Spleen (tissue), 11 donors: Measurements from ENCODE around the gene STK40. TPM values are rescaled to one million over a fixed set of nuclear protein-coding genes. Genes with fewer than 3 reads are reported as not detected.
A peak's percentile ranks its signal among the peaks of the same experiment; 100 is the strongest.

Experiments
- DNase-seq: peaks from one replicate; pipeline ENCODE4 v3.0.0-alpha.2; 2020
- H3K27ac ChIP-seq, 8 donors: fragments of 200-600 bp; sonication (generic) in 7 of 8; 1 replicate in 4 of 8; 2 replicates in 4 of 8; pipeline versions ENCODE4 v1.5.0 to v1.8.0; 2016 to 2021; ENCODE audit warnings: inconsistent platforms in 4 of 8, mild to moderate bottlenecking in 4 of 8, moderate library complexity in 1 of 8
- H3K27me3 ChIP-seq, 7 donors: fragments of 200-600 bp; sonication (generic) in 6 of 7; replicated peaks in 1 of 7; 1 replicate in 4 of 7; 2 replicates in 3 of 7; pipeline versions ENCODE4 v1.5.0 to v1.8.0; 2016 to 2021; ENCODE audit warnings: inconsistent platforms in 3 of 7, mild to moderate bottlenecking in 1 of 7
- H3K36me3 ChIP-seq, 6 donors: fragments of 200-600 bp; sonication (generic) in 5 of 6; 1 replicate in 4 of 6; 2 replicates in 2 of 6; pipeline versions ENCODE4 v1.5.0 to v1.8.0; 2016 to 2021; ENCODE audit warnings: inconsistent platforms in 2 of 6
- H3K4me1 ChIP-seq, 6 donors: fragments of 200-600 bp; sonication (generic) in 5 of 6; 1 replicate in 3 of 6; 2 replicates in 3 of 6; pipeline versions ENCODE4 v1.5.0 to v1.8.0; 2016 to 2021; ENCODE audit warnings: inconsistent platforms in 3 of 6
- H3K4me3 ChIP-seq, 8 donors: fragments of 200-600 bp; sonication (generic) in 7 of 8; 1 replicate in 4 of 8; 2 replicates in 4 of 8; pipeline versions ENCODE4 v1.5.0 to v1.8.0; 2016 to 2021; ENCODE audit warnings: inconsistent platforms in 4 of 8, mild to moderate bottlenecking in 4 of 8, moderate library complexity in 2 of 8
- H3K9me3 ChIP-seq, 8 donors: fragments of 200-600 bp; sonication (generic) in 7 of 8; 1 replicate in 4 of 8; 2 replicates in 4 of 8; pipeline versions ENCODE4 v1.5.0 to v1.8.0; 2016 to 2021; ENCODE audit warnings: inconsistent platforms in 4 of 8
- POLR2A ChIP-seq, 3 donors: fragments of 450-650 bp; IDR thresholded peaks; one replicate each; pipeline ENCODE4 v1.5.1; 2017; ENCODE audit warnings: antibody characterized with exemption in 3 of 3, mild to moderate bottlenecking in 1 of 3
- POLR2AphosphoS5 ChIP-seq, 3 donors: sonication (generic); formaldehyde crosslinking; IDR thresholded peaks; one replicate each; pipeline ENCODE4 v1.5.1; 2017; ENCODE audit warnings: antibody characterized with exemption in 3 of 3
- WGBS, 5 donors: extraction: QIAGEN DNeasy Blood & Tissue Kit in 3 of 5; methylation state at CpG; one replicate each; pipeline versions ENCODE4 v1.1.5 to v1.1.7; 2013 to 2018; 5-methylcytosine and 5-hydroxymethylcytosine counted together
- intact Hi-C: fragments of 100-400 bp; cut with DNase I; formaldehyde crosslinking; loops from one replicate; pipeline ENCODE4 v1.15.0; 2023; ENCODE audit warnings: low total_unique reads
- polyA plus RNA-seq, 3 donors: library from polyadenylated mRNA; stranded (reverse); fragments of 200-250 nt; gene quantifications; one replicate each; pipeline ENCODE4 v1.2.1, GENCODE V29; 2013
- total RNA-seq, 7 donors: library from RNA; depleted of rRNA in 3 of 7; stranded (reverse); fragments of >200 nt in 3 of 7; fragmentation: NEBNext Ultra II Directional in 4 of 7; extraction: Animal tissue kit (Norgen Biotek cat#: 25700) in 4 of 7; gene quantifications; one replicate each; pipeline versions ENCODE4 v1.1.0 to v1.2.1, GENCODE V29; 2016 to 2021
- TF ChIP-seq, protein P1 (sequence below), 11 experiments: fragments of 200-600 bp in 7 of 11; fragments of 450-650 bp in 4 of 11; sonication (generic) in 4 of 11; IDR thresholded peaks in 8 of 11; conservative IDR thresholded peaks in 3 of 11; 1 replicate in 7 of 11; 2 replicates in 4 of 11; pipeline versions ENCODE4 v1.4.0 to v1.8.0; 2016 to 2021; ENCODE audit warnings: antibody characterized with exemption in 11 of 11, inconsistent platforms in 4 of 11, mild to moderate bottlenecking in 1 of 11
- donor health status: healthy with polysubstance abuse.
- donor health status: DM: no; HTN: no; CAD: no; lungs with moderate emphysema.
- donor health status: DM: no; HTN: no; CAD: no.
- donor health status: Bipolar disorder and iron deficiency.
- donor health status: healthy.
- donor health status: DM: no; HTN: no; CAD: no.
- donor health status: DM: yes; HTN: yes; CAD: no.

Gene STK40
- total and polyA plus RNA-seq, 10 donors = 13.7 to 79.2 (median 48.9) TPM

GRCh38 chr1:36421649-36422048 lies 35.9 kb upstream of the STK40 start:
- H3K4me3 ChIP-seq = no peak overlapping the region
- H3K9me3 ChIP-seq = no peaks in the 10 kb centered on the region
- peaks cover 4 to 31% (median 13%) of the 10 kb centered on the region in 6 donors for H3K4me1 ChIP-seq
- no peaks in the 10 kb centered on the region for H3K27me3 ChIP-seq
- WGBS, 5 donors = 86 to 91% (median 88%) methylated on average over 7 of the region's 7 CpGs
- intact Hi-C loops = no loop called here
- peaks cover 0 to 9% (median 2%) of the 10 kb centered on the region in 6 donors for H3K36me3 ChIP-seq
- peak overlapping the region in 2 of 8 donors; percentile 61 to 75 for H3K27ac ChIP-seq
- TF ChIP-seq POLR2A (IDR thresholded peaks at IDR 0.05) (no peak), POLR2AphosphoS5 (IDR thresholded peaks at IDR 0.05) (no peak)
- TF ChIP-seq, protein P1, sequence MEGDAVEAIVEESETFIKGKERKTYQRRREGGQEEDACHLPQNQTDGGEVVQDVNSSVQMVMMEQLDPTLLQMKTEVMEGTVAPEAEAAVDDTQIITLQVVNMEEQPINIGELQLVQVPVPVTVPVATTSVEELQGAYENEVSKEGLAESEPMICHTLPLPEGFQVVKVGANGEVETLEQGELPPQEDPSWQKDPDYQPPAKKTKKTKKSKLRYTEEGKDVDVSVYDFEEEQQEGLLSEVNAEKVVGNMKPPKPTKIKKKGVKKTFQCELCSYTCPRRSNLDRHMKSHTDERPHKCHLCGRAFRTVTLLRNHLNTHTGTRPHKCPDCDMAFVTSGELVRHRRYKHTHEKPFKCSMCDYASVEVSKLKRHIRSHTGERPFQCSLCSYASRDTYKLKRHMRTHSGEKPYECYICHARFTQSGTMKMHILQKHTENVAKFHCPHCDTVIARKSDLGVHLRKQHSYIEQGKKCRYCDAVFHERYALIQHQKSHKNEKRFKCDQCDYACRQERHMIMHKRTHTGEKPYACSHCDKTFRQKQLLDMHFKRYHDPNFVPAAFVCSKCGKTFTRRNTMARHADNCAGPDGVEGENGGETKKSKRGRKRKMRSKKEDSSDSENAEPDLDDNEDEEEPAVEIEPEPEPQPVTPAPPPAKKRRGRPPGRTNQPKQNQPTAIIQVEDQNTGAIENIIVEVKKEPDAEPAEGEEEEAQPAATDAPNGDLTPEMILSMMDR (IDR thresholded peaks at IDR 0.05 in 8 of 11, conservative IDR thresholded peaks at IDR 0.05 in 3 of 11) = no peak
- no peak for DNase-seq

- peaks cover 0 to 9% (median 2%) of the 10 kb centered on the region in 6 donors for H3K36me3 ChIP-seq
- H3K9me3 ChIP-seq = no peaks in the 10 kb centered on the region
- peaks cover 4 to 31% (median 13%) of the 10 kb centered on the region in 6 donors for H3K4me1 ChIP-seq
- H3K27ac ChIP-seq = peak overlapping the region in 7 of 8 donors; percentile 12 to 75 (median 58)
- no peaks in the 10 kb centered on the region for H3K27me3 ChIP-seq
- no peak overlapping the region for H3K4me3 ChIP-seq
- DNase-seq = peak; percentile 96
- TF ChIP-seq POLR2AphosphoS5 (IDR thresholded peaks at IDR 0.05) (peak in 2 of 3 donors; percentile 72 to 79), POLR2A (IDR thresholded peaks at IDR 0.05) (no peak)
- TF ChIP-seq, protein P1 (IDR thresholded peaks at IDR 0.05 in 8 of 11, conservative IDR thresholded peaks at IDR 0.05 in 3 of 11) = peak; percentile 88 to 98 (median 96)
- intact Hi-C loops = no loop called here
- 17 to 25% (median 20%) methylated on average over 13 of the region's 13 CpGs for WGBS, 5 donors
Observed at GRCh38 chr1:36420836-36421317, 35.2 kb upstream of the STK40 start.

- DNase-seq = no peak
- TF ChIP-seq POLR2AphosphoS5 (IDR thresholded peaks at IDR 0.05) = no peak
- TF ChIP-seq POLR2A (IDR thresholded peaks at IDR 0.05) = no peak
- TF ChIP-seq, protein P1 (IDR thresholded peaks at IDR 0.05 in 8 of 11, conservative IDR thresholded peaks at IDR 0.05 in 3 of 11) = no peak
- Histone ChIP-seq H3K9me3 (no peaks in the 10 kb centered on the region), H3K4me1 (peaks cover 4 to 31% (median 13%) of the 10 kb centered on the region in 6 donors), H3K27me3 (no peaks in the 10 kb centered on the region), H3K27ac (peak overlapping the region in 7 of 8 donors; percentile 12 to 75 (median 58)), H3K36me3 (peaks cover 0 to 9% (median 2%) of the 10 kb centered on the region in 6 donors), H3K4me3 (no peak overlapping the region)
- intact Hi-C loops = no loop called here
- 24 to 54% (median 45%) methylated on average over 5 of the region's 5 CpGs for WGBS, 5 donors
Observed at GRCh38 chr1:36420409-36420808, 34.7 kb upstream of the STK40 start.

GRCh38 chr1:36419569-36419968 lies 33.8 kb upstream of the STK40 start:
- TF ChIP-seq, protein P1 (IDR thresholded peaks at IDR 0.05 in 8 of 11, conservative IDR thresholded peaks at IDR 0.05 in 3 of 11) = no peak
- TF ChIP-seq POLR2AphosphoS5 (IDR thresholded peaks at IDR 0.05) (no peak), POLR2A (IDR thresholded peaks at IDR 0.05) (no peak)
- Histone ChIP-seq H3K36me3 (peaks cover 0 to 9% (median 2%) of the 10 kb centered on the region in 6 donors), H3K27me3 (no peaks in the 10 kb centered on the region), H3K9me3 (no peaks in the 10 kb centered on the region), H3K4me1 (peaks cover 4 to 31% (median 13%) of the 10 kb centered on the region in 6 donors), H3K4me3 (no peak overlapping the region), H3K27ac (peak overlapping the region in 1 of 8 donors; percentile 75)
- intact Hi-C loops = loop anchor here (10.0 kb wide), 1 partner anchor 75 kb away; no protein-coding TSS in a partner anchor
- WGBS, 5 donors = 88 to 93% (median 90%) methylated on average over 4 of the region's 4 CpGs
- no peak for DNase-seq
